Transverse colon (tissue), 4 donors: ENCODE measurements around the gene TMEM88.

Experiments used
- EP300 ChIP-seq: sonication (generic); formaldehyde crosslinking; IDR thresholded peaks from one replicate; pipeline ENCODE4 v1.6.1; 2017; ENCODE audit warnings: antibody characterized with exemption, low read depth
- POLR2A ChIP-seq: fragments of 450-650 bp; IDR thresholded peaks from one replicate; pipeline ENCODE4 v1.6.1; 2016; ENCODE audit warnings: antibody characterized with exemption, mild to moderate bottlenecking, moderate library complexity
- POLR2AphosphoS5 ChIP-seq, 3 donors: sonication (generic); formaldehyde crosslinking; IDR thresholded peaks; one replicate each; pipeline ENCODE4 v1.6.1; 2016; ENCODE audit warnings: antibody characterized with exemption in 3 of 3
- TF ChIP-seq, protein P1 (sequence below), 5 experiments: fragments of 200-600 bp in 3 of 5; fragments of 450-650 bp in 2 of 5; sonication (generic) in 3 of 5; IDR thresholded peaks; 1 replicate in 2 of 5; 2 replicates in 3 of 5; pipeline ENCODE4 v1.5.1; 2016 to 2017; ENCODE audit warnings: antibody characterized with exemption in 5 of 5, inconsistent platforms in 3 of 5, mild to moderate bottlenecking in 2 of 5, moderate library complexity in 1 of 5

- TF ChIP-seq, protein P1, sequence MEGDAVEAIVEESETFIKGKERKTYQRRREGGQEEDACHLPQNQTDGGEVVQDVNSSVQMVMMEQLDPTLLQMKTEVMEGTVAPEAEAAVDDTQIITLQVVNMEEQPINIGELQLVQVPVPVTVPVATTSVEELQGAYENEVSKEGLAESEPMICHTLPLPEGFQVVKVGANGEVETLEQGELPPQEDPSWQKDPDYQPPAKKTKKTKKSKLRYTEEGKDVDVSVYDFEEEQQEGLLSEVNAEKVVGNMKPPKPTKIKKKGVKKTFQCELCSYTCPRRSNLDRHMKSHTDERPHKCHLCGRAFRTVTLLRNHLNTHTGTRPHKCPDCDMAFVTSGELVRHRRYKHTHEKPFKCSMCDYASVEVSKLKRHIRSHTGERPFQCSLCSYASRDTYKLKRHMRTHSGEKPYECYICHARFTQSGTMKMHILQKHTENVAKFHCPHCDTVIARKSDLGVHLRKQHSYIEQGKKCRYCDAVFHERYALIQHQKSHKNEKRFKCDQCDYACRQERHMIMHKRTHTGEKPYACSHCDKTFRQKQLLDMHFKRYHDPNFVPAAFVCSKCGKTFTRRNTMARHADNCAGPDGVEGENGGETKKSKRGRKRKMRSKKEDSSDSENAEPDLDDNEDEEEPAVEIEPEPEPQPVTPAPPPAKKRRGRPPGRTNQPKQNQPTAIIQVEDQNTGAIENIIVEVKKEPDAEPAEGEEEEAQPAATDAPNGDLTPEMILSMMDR (IDR thresholded peaks at IDR 0.05): no peak
- TF ChIP-seq POLR2AphosphoS5 (IDR thresholded peaks at IDR 0.05): no peak
- no peak for TF ChIP-seq POLR2A
- TF ChIP-seq EP300: no peak
These were observed 14.0 kb upstream of the TMEM88 start for GRCh38 chr17:7840875-7841274.
